Neutrophil (primary cell): ENCODE results near the gene ATOH8.

Experiments
- H3K27ac ChIP-seq: fragments of 200-600 bp; sonication (generic); 2 replicates; pipeline ENCODE4 v1.5.1; 2016; ENCODE audit warnings: mild to moderate bottlenecking, moderate library complexity
- H3K27me3 ChIP-seq: fragments of 200-600 bp; sonication (generic); 2 replicates; pipeline ENCODE4 v1.6.0; 2016; ENCODE audit warnings: mild to moderate bottlenecking
- H3K36me3 ChIP-seq: fragments of 200-600 bp; sonication (generic); 2 replicates; pipeline ENCODE4 v1.5.1; 2017
- H3K4me1 ChIP-seq, 2 experiments: fragments of 200-600 bp in 1 of 2; sonication (generic) in 1 of 2; 1 replicate in 1 of 2; 2 replicates in 1 of 2; pipeline versions ENCODE4 v1.5.1 to v1.6.1; 2013 to 2016; ENCODE audit warnings: low read depth in 1 of 2, low read length in 1 of 2, mild to moderate bottlenecking in 1 of 2, moderate library complexity in 1 of 2; ENCODE audit not compliant: control insufficient read depth in 1 of 2, insufficient read depth in 1 of 2
- H3K4me3 ChIP-seq, 2 experiments: fragments of 200-600 bp in 1 of 2; sonication (generic) in 1 of 2; 1 replicate in 1 of 2; 2 replicates in 1 of 2; pipeline ENCODE4 v1.5.1; 2013 to 2016; ENCODE audit warnings: low read depth in 1 of 2, low read length in 1 of 2, mild to moderate bottlenecking in 1 of 2, moderate library complexity in 1 of 2
- H3K9me3 ChIP-seq: fragments of 200-600 bp; sonication (generic); 2 replicates; pipeline ENCODE4 v1.5.1; 2016
- TF ChIP-seq, protein P1 (sequence below): fragments of 200-600 bp; sonication (generic); IDR thresholded peaks from 2 replicates; pipeline ENCODE4 v1.5.1; 2016; ENCODE audit warnings: antibody characterized with exemption

ATOH8 gene

DNA sequence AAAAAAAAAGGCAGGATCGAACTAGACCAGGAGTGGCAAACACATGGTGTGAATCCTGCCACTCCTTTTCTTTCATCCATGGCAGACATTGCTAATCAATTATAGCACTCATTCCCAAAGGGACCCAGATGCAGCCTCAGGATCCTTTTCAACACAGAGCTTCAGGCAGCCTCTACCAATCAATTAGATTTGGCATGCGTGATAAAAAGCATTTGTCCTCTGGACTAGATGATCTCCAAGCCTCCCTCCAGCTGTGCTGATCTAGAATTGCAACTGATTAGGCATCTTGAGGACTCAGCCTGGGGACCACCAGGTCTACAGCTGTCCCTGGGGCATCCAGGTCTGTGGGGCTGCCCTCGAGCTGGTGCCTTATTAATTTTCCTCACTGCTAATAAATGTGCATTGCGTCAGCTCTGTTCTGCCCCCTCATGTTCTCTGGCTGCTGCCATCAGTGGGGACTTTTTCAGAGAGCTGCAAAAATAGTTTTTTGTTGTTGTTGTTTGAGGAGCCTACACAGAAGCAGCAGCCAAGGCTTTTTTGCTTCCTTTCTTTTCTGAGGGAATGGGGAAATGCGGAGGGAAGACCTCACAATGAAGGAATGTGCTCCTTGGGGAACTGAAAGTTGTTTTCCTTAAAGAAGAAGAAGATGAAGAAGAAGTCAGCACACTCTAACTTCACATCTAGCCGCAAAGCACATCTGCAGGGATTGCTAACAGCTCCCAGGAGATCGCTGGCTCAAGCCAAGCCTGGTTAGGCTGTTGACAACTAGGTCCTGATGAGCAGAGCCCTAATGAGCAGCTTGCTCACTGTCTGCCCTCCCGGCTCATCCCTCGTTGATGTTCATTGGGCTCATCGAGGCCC is 8.8 kb upstream of the ATOH8 start:
- Histone ChIP-seq H3K27me3 (peaks cover 64% of the 10 kb centered on the region), H3K4me3 (no peak overlapping the region), H3K4me1 (no peaks in the 10 kb centered on the region), H3K36me3 (no peaks in the 10 kb centered on the region), H3K9me3 (no peaks in the 10 kb centered on the region), H3K27ac (no peak overlapping the region)
- TF ChIP-seq, protein P1, sequence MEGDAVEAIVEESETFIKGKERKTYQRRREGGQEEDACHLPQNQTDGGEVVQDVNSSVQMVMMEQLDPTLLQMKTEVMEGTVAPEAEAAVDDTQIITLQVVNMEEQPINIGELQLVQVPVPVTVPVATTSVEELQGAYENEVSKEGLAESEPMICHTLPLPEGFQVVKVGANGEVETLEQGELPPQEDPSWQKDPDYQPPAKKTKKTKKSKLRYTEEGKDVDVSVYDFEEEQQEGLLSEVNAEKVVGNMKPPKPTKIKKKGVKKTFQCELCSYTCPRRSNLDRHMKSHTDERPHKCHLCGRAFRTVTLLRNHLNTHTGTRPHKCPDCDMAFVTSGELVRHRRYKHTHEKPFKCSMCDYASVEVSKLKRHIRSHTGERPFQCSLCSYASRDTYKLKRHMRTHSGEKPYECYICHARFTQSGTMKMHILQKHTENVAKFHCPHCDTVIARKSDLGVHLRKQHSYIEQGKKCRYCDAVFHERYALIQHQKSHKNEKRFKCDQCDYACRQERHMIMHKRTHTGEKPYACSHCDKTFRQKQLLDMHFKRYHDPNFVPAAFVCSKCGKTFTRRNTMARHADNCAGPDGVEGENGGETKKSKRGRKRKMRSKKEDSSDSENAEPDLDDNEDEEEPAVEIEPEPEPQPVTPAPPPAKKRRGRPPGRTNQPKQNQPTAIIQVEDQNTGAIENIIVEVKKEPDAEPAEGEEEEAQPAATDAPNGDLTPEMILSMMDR, result no peak

DNA sequence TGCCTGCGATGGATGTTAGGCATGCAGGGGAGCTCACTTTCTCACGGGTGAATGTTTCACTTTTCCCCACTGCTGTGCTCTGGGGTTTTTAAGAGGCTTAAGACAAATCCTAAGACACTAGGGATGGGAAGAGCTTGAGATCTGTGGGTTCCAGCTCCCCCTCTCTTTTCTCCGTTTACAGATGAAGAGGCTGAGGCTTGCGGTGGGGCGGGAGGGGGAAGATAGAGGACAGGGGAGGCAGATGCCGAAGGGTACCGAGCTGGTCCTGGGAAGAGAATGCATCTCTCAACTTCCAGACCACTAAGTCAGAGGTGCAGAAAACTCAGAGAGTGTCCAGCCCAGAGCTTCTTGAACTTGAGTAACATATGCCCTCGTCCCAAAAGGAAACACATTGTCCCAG is 8.2 kb upstream of the ATOH8 start:
- no peaks in the 10 kb centered on the region for H3K4me1 ChIP-seq
- H3K27me3 ChIP-seq, result peaks cover 67% of the 10 kb centered on the region
- H3K36me3 ChIP-seq, result no peaks in the 10 kb centered on the region
- H3K27ac ChIP-seq, result no peak overlapping the region
- H3K9me3 ChIP-seq, result no peaks in the 10 kb centered on the region
- TF ChIP-seq, protein P1, result no peak
- no peak overlapping the region for H3K4me3 ChIP-seq

DNA sequence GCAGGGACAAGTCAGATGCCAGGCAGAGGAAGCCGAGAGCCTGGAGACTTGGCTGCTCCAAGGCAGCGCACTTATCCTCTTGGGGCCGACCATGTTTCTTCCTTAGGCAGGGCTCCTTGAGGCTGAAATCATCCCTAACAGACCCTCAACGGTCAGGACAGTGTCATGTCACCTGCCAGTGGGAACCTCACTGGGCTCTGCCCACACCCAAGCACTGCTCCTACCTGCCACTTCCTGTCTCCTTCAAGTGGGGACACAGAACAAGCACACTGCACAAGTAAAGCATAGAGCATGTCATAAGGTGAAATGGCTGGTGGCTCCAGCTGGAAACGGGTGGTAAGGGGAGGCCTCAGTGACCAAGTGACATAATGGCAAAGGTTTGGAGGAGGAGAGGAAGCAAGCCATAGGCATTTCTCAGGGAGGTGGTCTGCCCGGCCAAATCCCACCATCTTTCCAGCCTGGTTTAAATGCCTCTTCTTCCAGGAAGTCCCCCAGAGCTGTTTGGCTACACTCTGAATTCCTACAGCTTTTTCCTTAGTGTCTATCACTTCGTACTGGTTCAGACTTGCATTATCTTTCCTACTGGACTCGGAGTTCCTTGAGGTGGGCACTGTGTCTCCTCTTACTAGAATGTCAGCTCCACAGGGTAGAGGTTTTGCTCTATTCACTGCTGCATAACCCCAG is 7.3 kb upstream of the ATOH8 start:
- peaks cover 75% of the 10 kb centered on the region for H3K27me3 ChIP-seq
- no peaks in the 10 kb centered on the region for H3K4me1 ChIP-seq
- no peak overlapping the region for H3K4me3 ChIP-seq
- TF ChIP-seq, protein P1, result no peak
- H3K36me3 ChIP-seq, result no peaks in the 10 kb centered on the region
- no peak overlapping the region for H3K27ac ChIP-seq
- no peaks in the 10 kb centered on the region for H3K9me3 ChIP-seq

DNA sequence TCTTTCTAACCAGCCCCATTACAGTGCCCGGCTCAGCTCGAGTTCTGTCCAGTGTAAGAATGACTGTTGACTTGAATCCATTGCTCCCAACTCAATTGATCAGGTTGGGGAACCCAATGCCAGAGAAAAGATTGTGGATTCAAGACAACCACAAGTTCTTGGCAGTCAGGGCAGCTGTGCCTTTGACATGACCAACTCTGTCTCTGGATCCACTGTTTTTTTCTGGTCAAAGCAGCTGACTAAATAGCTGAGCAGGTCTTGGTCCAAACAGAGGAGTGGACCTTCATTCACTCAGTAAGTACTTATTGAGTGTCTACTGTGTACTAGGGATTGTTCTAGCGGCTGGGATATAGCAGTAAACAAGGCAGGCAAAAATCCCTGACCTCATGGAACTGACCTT is 6.3 kb upstream of the ATOH8 start:
- H3K27me3 ChIP-seq, result peaks cover 77% of the 10 kb centered on the region
- H3K4me1 ChIP-seq, result no peaks in the 10 kb centered on the region
- no peaks in the 10 kb centered on the region for H3K36me3 ChIP-seq
- no peaks in the 10 kb centered on the region for H3K9me3 ChIP-seq
- H3K27ac ChIP-seq, result no peak overlapping the region
- TF ChIP-seq, protein P1, result no peak
- H3K4me3 ChIP-seq, result no peak overlapping the region

DNA sequence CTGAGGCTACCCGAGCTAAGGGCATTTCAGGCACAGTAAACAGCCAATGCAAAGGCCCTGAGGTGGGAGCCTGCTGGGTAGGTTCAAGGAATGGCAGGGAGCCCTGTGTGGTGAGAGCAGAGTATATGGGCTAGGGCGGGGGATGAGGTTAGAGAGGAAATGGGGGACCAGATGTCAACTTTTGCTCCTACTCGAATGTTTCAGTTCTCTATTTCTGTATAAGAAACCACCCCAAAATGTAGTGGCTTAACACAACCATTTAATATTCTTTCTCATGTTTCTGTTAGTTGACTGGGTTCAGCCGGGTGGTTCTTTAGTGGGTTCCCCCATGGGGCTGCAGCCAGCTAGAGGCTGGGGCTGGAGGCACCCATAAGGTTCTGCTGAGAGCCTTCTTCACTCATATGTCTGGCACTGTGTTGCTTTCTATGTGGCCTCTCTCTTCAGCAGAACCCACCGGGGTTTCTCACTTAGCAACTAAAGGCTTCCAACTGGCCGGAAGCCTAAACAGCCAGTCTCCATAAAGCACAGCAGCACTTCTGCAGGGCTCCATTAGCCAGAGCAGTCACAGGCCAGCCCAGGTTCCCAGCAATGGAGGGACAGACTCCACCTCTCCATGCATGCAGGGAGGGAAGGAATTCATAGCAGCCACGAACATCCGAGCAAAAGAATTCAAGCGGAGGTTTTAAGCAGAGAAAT is 5.6 kb upstream of the ATOH8 start:
- Histone ChIP-seq H3K4me3 (no peak overlapping the region), H3K4me1 (peaks cover 2 to 4% of the 10 kb centered on the region in 2 experiments), H3K36me3 (no peaks in the 10 kb centered on the region), H3K27me3 (peaks cover 77% of the 10 kb centered on the region), H3K9me3 (no peaks in the 10 kb centered on the region), H3K27ac (no peak overlapping the region)
- TF ChIP-seq, protein P1, result no peak
